G401.6 (cell line): ENCODE measurements around the gene GON7.
"Not testable (repeated sequence)": the region's sequence is repeated elsewhere in the genome, so short reads cannot be mapped to it uniquely, and the experiment has no call there.

ENCODE experiments used
- FAIRE-seq: peaks from 2 replicates; lab custom pipeline; 2012; peaks lifted over from hg19 to GRCh38; lab: Jason Lieb, UNC

Gene GON7

GRCh38 chr14:93199031-93199430 lies 7.8 kb downstream of the GON7 start:
- no peak for FAIRE-seq

DNA sequence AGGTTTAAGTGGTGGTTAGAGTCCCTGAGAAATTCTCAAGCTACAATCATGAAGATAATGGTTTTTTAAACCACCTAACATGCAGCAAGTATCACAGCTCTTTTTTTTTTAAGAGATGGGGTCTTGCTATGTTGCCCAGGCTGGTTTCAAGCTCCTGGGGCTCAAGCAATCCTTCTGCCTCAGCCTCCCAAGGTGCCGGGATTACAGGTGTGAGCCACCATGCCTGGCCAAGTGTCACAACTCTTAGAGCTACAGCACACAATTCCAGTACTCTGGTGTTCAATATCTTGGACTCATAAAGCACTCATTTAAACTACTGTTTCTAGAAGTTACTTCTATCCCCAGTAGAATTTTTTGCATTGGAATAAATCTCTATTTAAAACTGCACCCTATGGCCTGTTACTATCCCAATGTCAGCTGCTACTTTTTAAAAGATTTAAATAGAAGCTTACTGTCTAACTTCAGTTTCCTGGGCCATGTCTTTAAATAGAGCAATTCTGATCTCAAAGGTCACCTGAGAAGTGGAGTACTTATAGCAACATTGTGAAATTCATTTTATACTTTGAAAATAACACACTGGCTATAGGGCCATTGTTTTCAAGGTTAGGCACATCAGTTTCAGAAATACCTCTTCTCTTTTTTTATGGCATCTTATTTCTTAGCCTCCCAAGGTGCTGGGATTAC lies 11.4 kb downstream of the GON7 start:
- no peak for FAIRE-seq

GRCh38 chr14:93186956-93187355 lies 19.9 kb downstream of the GON7 start:
- no peak for FAIRE-seq

GRCh38 chr14:93186466-93186865 lies 20.4 kb downstream of the GON7 start:
- no peak for FAIRE-seq

GRCh38 chr14:93185349-93185720 lies 21.5 kb downstream of the GON7 start:
- FAIRE-seq = no peak

DNA sequence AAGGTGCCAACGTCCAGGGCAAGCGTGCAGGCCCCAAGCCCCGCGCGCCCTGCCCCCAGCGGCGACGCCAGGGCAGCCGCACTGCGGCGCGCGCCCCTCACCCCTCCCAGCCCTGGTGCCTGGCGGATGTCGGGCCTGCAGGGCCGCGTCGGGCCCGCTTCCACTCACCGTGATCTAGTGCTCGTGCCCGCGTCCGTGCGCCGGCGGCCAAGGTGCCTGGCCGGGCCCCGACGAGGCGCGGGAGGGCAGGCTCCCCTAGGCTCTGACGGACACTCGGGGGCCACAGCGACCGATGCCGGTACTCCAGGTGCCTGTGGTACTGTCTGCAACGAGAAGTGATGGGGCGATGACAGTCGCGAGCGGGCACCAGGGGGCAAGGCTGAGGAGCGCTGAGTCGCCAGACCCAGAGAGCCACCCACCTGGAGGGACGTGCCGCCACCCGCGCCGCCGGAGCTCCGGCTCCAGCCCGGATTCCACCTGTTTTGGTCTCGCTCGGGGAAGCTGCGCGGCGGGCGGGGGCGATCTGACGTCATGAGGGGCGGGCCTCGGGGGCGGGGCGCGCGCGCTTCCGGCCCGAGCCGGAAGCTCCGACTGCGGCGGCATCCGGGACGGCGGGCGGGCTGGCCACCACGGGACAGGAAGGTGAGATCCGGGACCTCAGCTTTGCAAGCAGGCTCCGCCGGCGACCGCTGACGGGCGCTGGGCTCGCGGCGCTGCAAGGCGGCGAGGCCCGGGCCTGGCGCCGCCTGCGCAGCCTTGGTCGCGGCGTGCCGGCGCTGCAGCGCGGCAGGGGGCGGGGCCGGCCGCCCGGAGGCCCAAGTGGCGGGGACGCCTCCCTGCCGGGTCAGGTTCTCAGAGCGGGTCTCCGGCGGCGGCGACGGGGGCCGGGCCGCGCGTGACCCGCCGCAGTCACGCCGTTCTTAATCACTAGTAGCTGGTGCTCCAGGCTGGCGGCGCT lies 22.2 kb downstream of the GON7 start, which contains the start of the genes LYSET and MOAP1:
TSS of gene LYSET (plus strand) at position 927 of the 958 bp plus-strand sequence. CDS start 89 bp downstream, outside the sequence.
TSS of gene MOAP1 (minus strand) at position 507 of the 958 bp plus-strand sequence. CDS start 655 bp downstream, outside the sequence.
- no peak for FAIRE-seq

- FAIRE-seq = no peak
These were observed 23.1 kb downstream of the GON7 start for GRCh38 chr14:93183596-93184317.

- FAIRE-seq = no peak
These were observed 31.4 kb downstream of the GON7 start for GRCh38 chr14:93175492-93175891.

DNA sequence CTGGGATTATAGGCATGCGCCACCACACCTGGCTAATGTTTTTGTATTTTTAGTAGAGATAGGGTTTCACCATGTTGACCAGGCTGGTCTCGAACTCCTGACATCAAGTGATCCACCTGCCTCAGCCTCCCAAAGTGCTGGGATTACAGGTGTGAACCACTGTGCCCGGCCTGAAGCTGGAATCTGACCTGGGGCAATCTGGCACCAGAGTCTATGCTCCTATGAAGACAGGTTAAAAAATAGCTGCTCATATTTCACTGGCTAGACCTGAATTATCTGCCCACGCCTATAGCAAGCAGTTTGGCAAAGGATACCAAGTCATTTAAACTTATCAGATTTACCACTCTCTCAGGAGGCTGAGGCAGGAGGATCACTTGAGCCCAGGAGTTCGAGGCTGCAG lies 32.1 kb downstream of the GON7 start:
- FAIRE-seq = not testable (repeated sequence)

- no peak for FAIRE-seq
These were observed 32.9 kb downstream of the GON7 start for GRCh38 chr14:93173943-93174395.

- FAIRE-seq = no peak
These were observed 35.5 kb downstream of the GON7 start for GRCh38 chr14:93171376-93171775.

GRCh38 chr14:93170141-93170540 lies 36.7 kb downstream of the GON7 start:
- FAIRE-seq = not testable (repeated sequence)

DNA sequence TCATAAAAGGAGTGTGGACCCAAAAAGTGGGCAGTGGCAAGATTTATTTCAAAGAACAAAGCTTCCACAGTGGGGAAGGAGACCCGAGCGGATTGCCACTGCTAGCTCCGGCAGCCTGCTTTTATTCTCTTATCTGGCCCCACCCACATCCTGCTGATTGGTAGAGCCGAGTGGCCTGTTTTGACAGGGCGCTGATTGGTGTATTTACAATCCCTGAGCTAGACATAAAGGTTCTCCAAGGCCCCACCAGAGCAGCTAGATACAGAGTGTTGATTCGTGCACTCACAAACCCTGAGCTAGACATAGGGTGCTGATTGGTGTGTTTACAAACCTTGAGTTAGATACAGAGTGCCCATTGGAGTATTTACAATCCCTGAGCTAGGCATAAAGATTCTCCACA lies 37.2 kb downstream of the GON7 start:
- not testable (repeated sequence) for FAIRE-seq

DNA sequence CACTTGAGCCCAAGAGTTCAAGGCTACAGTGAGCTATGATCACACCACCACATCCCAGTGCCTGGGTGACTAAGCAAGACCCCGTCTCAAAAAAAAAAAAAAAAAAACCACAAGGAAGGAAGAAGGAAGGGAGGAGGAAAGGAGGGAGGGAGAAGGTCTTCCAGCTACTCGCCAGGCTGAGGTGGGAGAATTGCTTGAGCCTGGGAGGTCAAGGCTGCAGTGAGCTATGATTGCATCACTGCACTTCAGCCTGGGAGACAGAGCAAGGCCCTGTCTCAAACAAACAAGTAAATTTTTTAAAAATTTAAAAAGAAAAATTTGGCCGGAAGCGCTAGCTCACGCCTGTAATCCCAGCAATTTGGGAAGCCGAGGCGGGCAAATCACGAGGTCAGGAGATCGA lies 38.3 kb downstream of the GON7 start:
- not testable (repeated sequence) for FAIRE-seq

DNA sequence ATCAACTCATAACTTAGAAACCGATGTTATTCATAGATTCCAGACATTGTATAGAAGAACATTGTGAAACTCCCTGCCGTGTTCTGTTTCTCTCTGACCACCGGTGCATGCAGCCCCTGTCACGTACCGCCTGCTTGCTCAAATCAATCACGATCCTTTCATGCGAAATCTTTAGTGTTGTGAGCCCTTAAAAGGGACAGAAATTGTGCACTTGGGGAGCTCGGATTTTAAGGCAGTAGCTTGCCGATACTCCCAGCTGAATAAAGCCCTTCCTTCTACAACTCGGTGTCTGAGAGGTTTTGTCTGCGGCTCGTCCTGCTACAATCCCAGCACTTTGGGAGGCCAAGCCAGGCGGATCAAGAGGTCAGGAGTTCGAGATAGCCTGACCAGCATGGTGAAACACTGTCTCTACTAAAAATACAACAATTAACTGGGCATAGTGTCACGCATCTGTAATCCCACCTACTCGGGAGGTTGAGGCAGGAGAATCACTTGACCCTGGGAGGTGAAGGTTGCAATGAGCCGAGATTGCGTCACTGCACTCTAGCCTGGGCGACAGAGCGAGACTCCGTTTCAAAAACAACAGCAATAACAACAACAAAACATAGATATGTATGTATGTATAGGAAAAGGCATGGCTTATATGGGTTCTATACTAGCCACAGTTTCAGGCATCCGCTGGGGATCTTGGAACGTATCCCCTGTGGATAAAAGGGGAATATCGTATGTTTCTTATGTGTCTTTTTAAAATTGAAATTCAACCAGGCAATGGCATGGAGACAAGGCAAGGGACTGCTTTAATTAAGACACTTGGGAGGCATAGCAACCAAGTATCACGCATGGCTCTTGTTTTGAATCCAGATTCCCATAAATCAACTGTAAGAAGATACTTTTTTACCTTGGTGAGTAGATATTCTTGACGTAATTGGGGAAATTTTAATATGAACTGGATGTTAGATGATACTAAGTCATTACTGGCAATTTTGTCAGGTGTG lies 41.3 kb downstream of the GON7 start:
- FAIRE-seq = not testable (repeated sequence)

GRCh38 chr14:93163564-93163963 lies 43.3 kb downstream of the GON7 start:
- no peak for FAIRE-seq

- FAIRE-seq = no peak
These were observed 45.4 kb downstream of the GON7 start for GRCh38 chr14:93161411-93161940.

- no peak for FAIRE-seq
These were observed 46.5 kb downstream of the GON7 start for GRCh38 chr14:93160353-93160801.

DNA sequence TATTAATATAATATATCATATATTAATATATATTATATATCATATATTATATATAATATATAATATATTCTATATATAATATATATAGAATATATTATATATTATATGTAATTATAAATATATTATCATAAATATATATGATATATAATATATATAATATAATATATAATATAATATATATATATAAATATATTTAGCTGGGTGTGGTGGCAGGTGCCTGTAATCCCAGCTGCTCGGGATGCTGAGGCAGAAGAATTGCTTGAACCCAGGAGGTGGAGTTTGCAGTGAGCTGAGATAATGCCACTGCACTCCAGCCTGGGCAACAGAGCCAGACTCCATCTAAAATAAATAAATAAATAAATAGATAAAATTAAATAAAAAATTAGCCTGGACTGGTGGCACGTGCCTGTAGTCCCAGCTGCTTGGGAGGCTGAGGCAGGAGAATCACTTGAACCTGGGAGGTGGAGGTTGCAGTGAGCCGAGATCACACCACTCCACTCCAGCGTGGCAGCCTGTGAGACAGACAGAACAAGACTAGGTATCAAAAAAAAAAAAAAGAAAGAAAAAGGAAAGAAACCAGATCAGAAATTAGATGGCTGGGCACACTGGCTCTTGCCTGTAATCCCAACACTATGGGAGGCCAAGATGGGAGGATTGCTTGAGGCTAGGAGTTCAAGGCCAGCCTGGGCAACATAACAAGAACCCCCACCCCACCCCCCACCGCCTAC lies 47.1 kb downstream of the GON7 start:
- not testable (repeated sequence) for FAIRE-seq

- FAIRE-seq = not testable (repeated sequence)
These were observed 48.5 kb downstream of the GON7 start for GRCh38 chr14:93158349-93158748.
